ENCODE results near the gene GRIK1. TPM values are rescaled to one million over a fixed set of nuclear protein-coding genes. Genes with fewer than 3 reads are reported as not detected.

Gene GRIK1
- total RNA-seq, 1 donor from 2014 or later: not detected

GRCh38 chr21:29888437-29888836 lies 51.4 kb downstream of the GRIK1 start:
- Mint-ChIP-seq H3K4me3 (no peak overlapping the region), H3K27me3 (no peaks in the 10 kb centered on the region), H3K4me1 (no peaks in the 10 kb centered on the region), H3K36me3 (ENCODE audit: low read depth) (no peaks in the 10 kb centered on the region), H3K9me3 (no peaks in the 10 kb centered on the region), H3K27ac (no peak overlapping the region)
- DNase-seq: no peak
- intact Hi-C loops (cut with micrococcal nuclease): no loop called here

GRCh38 chr21:29887313-29888009 lies 52.3 kb downstream of the GRIK1 start:
- no peaks in the 10 kb centered on the region for H3K4me1 Mint-ChIP-seq
- no peak overlapping the region for H3K27ac Mint-ChIP-seq
- no peaks in the 10 kb centered on the region for H3K27me3 Mint-ChIP-seq
- H3K9me3 Mint-ChIP-seq: no peaks in the 10 kb centered on the region
- no peaks in the 10 kb centered on the region for H3K36me3 Mint-ChIP-seq (ENCODE audit: low read depth)
- no peak for DNase-seq
- intact Hi-C loops (cut with micrococcal nuclease): no loop called here
- H3K4me3 Mint-ChIP-seq: no peak overlapping the region

- intact Hi-C loops (cut with micrococcal nuclease): no loop called here
- H3K4me3 Mint-ChIP-seq: no peak overlapping the region
- no peak for DNase-seq
- no peaks in the 10 kb centered on the region for H3K27me3 Mint-ChIP-seq
- H3K27ac Mint-ChIP-seq: no peak overlapping the region
- no peaks in the 10 kb centered on the region for H3K9me3 Mint-ChIP-seq
- no peaks in the 10 kb centered on the region for H3K36me3 Mint-ChIP-seq (ENCODE audit: low read depth)
- H3K4me1 Mint-ChIP-seq: no peaks in the 10 kb centered on the region
Observed at GRCh38 chr21:29885491-29885890, 54.3 kb downstream of the GRIK1 start.

GRCh38 chr21:29875873-29876272 lies 63.9 kb downstream of the GRIK1 start:
- Mint-ChIP-seq H3K27me3 (no peaks in the 10 kb centered on the region), H3K9me3 (no peaks in the 10 kb centered on the region), H3K27ac (no peak overlapping the region), H3K36me3 (ENCODE audit: low read depth) (no peaks in the 10 kb centered on the region), H3K4me3 (no peak overlapping the region), H3K4me1 (no peaks in the 10 kb centered on the region)
- intact Hi-C loops (cut with micrococcal nuclease): no loop called here
- DNase-seq: no peak

- no peak overlapping the region for H3K27ac Mint-ChIP-seq
- H3K4me3 Mint-ChIP-seq: no peak overlapping the region
- no peak for DNase-seq
- H3K27me3 Mint-ChIP-seq: no peaks in the 10 kb centered on the region
- no peaks in the 10 kb centered on the region for H3K9me3 Mint-ChIP-seq
- no peaks in the 10 kb centered on the region for H3K36me3 Mint-ChIP-seq (ENCODE audit: low read depth)
- H3K4me1 Mint-ChIP-seq: no peaks in the 10 kb centered on the region
- intact Hi-C loops (cut with micrococcal nuclease): no loop called here
Observed at GRCh38 chr21:29875036-29875716, 64.6 kb downstream of the GRIK1 start.

- no peak for DNase-seq
- H3K27me3 Mint-ChIP-seq: no peaks in the 10 kb centered on the region
- no peaks in the 10 kb centered on the region for H3K36me3 Mint-ChIP-seq (ENCODE audit: low read depth)
- no peaks in the 10 kb centered on the region for H3K4me1 Mint-ChIP-seq
- intact Hi-C loops (cut with micrococcal nuclease): no loop called here
- H3K4me3 Mint-ChIP-seq: no peak overlapping the region
- no peaks in the 10 kb centered on the region for H3K9me3 Mint-ChIP-seq
- no peak overlapping the region for H3K27ac Mint-ChIP-seq
Observed at GRCh38 chr21:29873908-29874307, 65.9 kb downstream of the GRIK1 start.

GRCh38 chr21:29870814-29871213 lies 69.0 kb downstream of the GRIK1 start:
- Mint-ChIP-seq H3K4me1 (no peaks in the 10 kb centered on the region), H3K36me3 (ENCODE audit: low read depth) (no peaks in the 10 kb centered on the region), H3K4me3 (no peak overlapping the region), H3K27ac (no peak overlapping the region), H3K27me3 (no peaks in the 10 kb centered on the region), H3K9me3 (no peaks in the 10 kb centered on the region)
- DNase-seq: no peak
- intact Hi-C loops (cut with micrococcal nuclease): no loop called here

GRCh38 chr21:29867796-29868195 lies 72.0 kb downstream of the GRIK1 start:
- no peak for DNase-seq
- H3K4me3 Mint-ChIP-seq: no peak overlapping the region
- peaks cover 1% of the 10 kb centered on the region for H3K27me3 Mint-ChIP-seq
- H3K27ac Mint-ChIP-seq: no peak overlapping the region
- H3K4me1 Mint-ChIP-seq: no peaks in the 10 kb centered on the region
- H3K9me3 Mint-ChIP-seq: no peaks in the 10 kb centered on the region
- intact Hi-C loops (cut with micrococcal nuclease): no loop called here
- H3K36me3 Mint-ChIP-seq (ENCODE audit: low read depth): no peaks in the 10 kb centered on the region

GRCh38 chr21:29860346-29860745 lies 79.5 kb downstream of the GRIK1 start:
- no peak overlapping the region for H3K4me3 Mint-ChIP-seq
- no peaks in the 10 kb centered on the region for H3K9me3 Mint-ChIP-seq
- no peak for DNase-seq
- peaks cover 1% of the 10 kb centered on the region for H3K27me3 Mint-ChIP-seq
- H3K27ac Mint-ChIP-seq: no peak overlapping the region
- H3K36me3 Mint-ChIP-seq (ENCODE audit: low read depth): no peaks in the 10 kb centered on the region
- intact Hi-C loops (cut with micrococcal nuclease): no loop called here
- H3K4me1 Mint-ChIP-seq: no peaks in the 10 kb centered on the region

- no peaks in the 10 kb centered on the region for H3K27me3 Mint-ChIP-seq
- no peaks in the 10 kb centered on the region for H3K4me1 Mint-ChIP-seq
Observed at GRCh38 chr21:29857150-29857549, 82.6 kb downstream of the GRIK1 start.

GRCh38 chr21:29854795-29855194 lies 85.0 kb downstream of the GRIK1 start:
- Mint-ChIP-seq H3K27me3 (no peaks in the 10 kb centered on the region), H3K36me3 (ENCODE audit: low read depth) (no peaks in the 10 kb centered on the region), H3K27ac (no peak overlapping the region), H3K4me1 (no peaks in the 10 kb centered on the region), H3K9me3 (no peaks in the 10 kb centered on the region), H3K4me3 (no peak overlapping the region)
- DNase-seq: no peak
- intact Hi-C loops (cut with micrococcal nuclease): no loop called here

More at GRCh38 chr21:29857150-29857549, 82.6 kb downstream of the GRIK1 start:
- DNase-seq: no peak
- Mint-ChIP-seq H3K9me3 (no peaks in the 10 kb centered on the region), H3K27ac (no peak overlapping the region), H3K4me3 (no peak overlapping the region), H3K36me3 (ENCODE audit: low read depth) (no peaks in the 10 kb centered on the region)
- intact Hi-C loops (cut with micrococcal nuclease): no loop called here

- no peak overlapping the region for H3K27ac Mint-ChIP-seq
- intact Hi-C loops (cut with micrococcal nuclease): no loop called here
- H3K4me1 Mint-ChIP-seq: no peaks in the 10 kb centered on the region
- no peaks in the 10 kb centered on the region for H3K36me3 Mint-ChIP-seq (ENCODE audit: low read depth)
- H3K4me3 Mint-ChIP-seq: no peak overlapping the region
- no peak for DNase-seq
- no peaks in the 10 kb centered on the region for H3K27me3 Mint-ChIP-seq
- H3K9me3 Mint-ChIP-seq: no peaks in the 10 kb centered on the region
Observed at GRCh38 chr21:29851611-29852010, 88.2 kb downstream of the GRIK1 start.

GRCh38 chr21:29849735-29850176 lies 90.0 kb downstream of the GRIK1 start:
- Mint-ChIP-seq H3K27ac (no peak overlapping the region), H3K36me3 (ENCODE audit: low read depth) (no peaks in the 10 kb centered on the region), H3K27me3 (no peaks in the 10 kb centered on the region), H3K4me1 (no peaks in the 10 kb centered on the region), H3K9me3 (no peaks in the 10 kb centered on the region), H3K4me3 (no peak overlapping the region)
- DNase-seq: peak; percentile 84
- intact Hi-C loops (cut with micrococcal nuclease): loop anchor here (1.0 to 2.0 kb wide), 2 partner anchors 373 to 759 kb away; no protein-coding TSS in a partner anchor

GRCh38 chr21:29843804-29844203 lies 96.0 kb downstream of the GRIK1 start:
- no peaks in the 10 kb centered on the region for H3K4me1 Mint-ChIP-seq
- H3K27me3 Mint-ChIP-seq: peaks cover 2% of the 10 kb centered on the region
- intact Hi-C loops (cut with micrococcal nuclease): no loop called here
- no peak for DNase-seq
- H3K4me3 Mint-ChIP-seq: no peak overlapping the region
- H3K27ac Mint-ChIP-seq: no peak overlapping the region
- no peaks in the 10 kb centered on the region for H3K36me3 Mint-ChIP-seq (ENCODE audit: low read depth)
- no peaks in the 10 kb centered on the region for H3K9me3 Mint-ChIP-seq
